ENCODE data around the gene YY1.
"Not testable (repeated sequence)": the region's sequence is repeated elsewhere in the genome, so short reads cannot be mapped to it uniquely, and the experiment has no call there.

The YY1 gene

GRCh38 chr14:100285021-100285912 is 46.3 kb downstream of the YY1 start:
- DNase-seq: no peak

GRCh38 chr14:100285913-100286400 is 47.0 kb downstream of the YY1 start:
- DNase-seq: no peak

GRCh38 chr14:100286484-100287191 is 47.7 kb downstream of the YY1 start:
- DNase-seq: no peak

GRCh38 chr14:100287202-100287997 is 48.5 kb downstream of the YY1 start:
- DNase-seq: no peak

- DNase-seq: not testable (repeated sequence)
Measured at GRCh38 chr14:100287998-100288295, 49.0 kb downstream of the YY1 start.

GRCh38 chr14:100288382-100289185 is 49.6 kb downstream of the YY1 start:
- no peak for DNase-seq

- DNase-seq: no peak
Measured at GRCh38 chr14:100289916-100290606, 51.1 kb downstream of the YY1 start.

GRCh38 chr14:100290607-100291304 is 51.8 kb downstream of the YY1 start:
- DNase-seq: no peak

- DNase-seq: no peak
Measured at GRCh38 chr14:100291305-100292075, 52.5 kb downstream of the YY1 start.

GRCh38 chr14:100292301-100292775 is 53.4 kb downstream of the YY1 start:
- DNase-seq: no peak

- no peak for DNase-seq
Measured at GRCh38 chr14:100292776-100293461, 54.0 kb downstream of the YY1 start.

GRCh38 chr14:100293497-100294212 is 54.7 kb downstream of the YY1 start:
- DNase-seq: no peak

- peak; percentile 5 for DNase-seq
Measured at GRCh38 chr14:100294213-100294962, 55.4 kb downstream of the YY1 start.

- no peak for DNase-seq
Measured at GRCh38 chr14:100294963-100295330, 56.0 kb downstream of the YY1 start.

- no peak for DNase-seq
Measured at GRCh38 chr14:100295376-100296105, 56.6 kb downstream of the YY1 start.

GRCh38 chr14:100296106-100296651 is 57.2 kb downstream of the YY1 start:
- no peak for DNase-seq

- not testable (repeated sequence) for DNase-seq
Measured at GRCh38 chr14:100296729-100297128, 57.8 kb downstream of the YY1 start.
